Measurements from ENCODE around the gene DPP10. TPM values are rescaled to one million over a fixed set of nuclear protein-coding genes. Genes with fewer than 3 reads are reported as not detected.

DPP10 gene
- total RNA-seq, 2 donors from 2014 or later, result 3.1 to 11.2 TPM

DNA sequence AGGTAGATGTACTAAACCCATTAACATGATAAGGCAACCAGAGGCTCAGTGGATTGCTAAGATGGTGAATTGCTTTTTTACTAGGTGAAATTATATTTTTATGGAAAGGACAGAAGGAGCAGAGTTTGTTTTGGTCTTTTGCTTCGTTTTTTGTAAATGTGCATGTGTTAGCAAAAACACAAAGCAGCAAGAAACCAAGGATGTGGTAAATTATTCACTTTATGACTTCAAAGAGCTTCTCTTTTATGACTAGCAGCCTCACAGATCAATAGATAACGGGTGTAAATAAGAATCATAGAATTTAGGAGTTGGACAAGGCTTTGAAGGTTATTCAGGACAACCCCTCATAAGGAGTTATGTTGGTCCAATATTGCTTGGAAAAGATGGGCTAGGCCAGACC is 615.0 kb downstream of the DPP10 start:
- no peak overlapping the region for H3K27ac ChIP-seq
- peaks cover 0 to 4% (median 0%) of the 10 kb centered on the region in 3 donors for H3K9me3 ChIP-seq
- no peaks in the 10 kb centered on the region for H3K4me1 ChIP-seq
- DNase-seq (no peak), ATAC-seq (no peak)
- H3K4me3 ChIP-seq, result no peak overlapping the region
- TF ChIP-seq CTCF (IDR thresholded peaks at IDR 0.05), result no peak
- TF ChIP-seq POLR2A (IDR thresholded peaks at IDR 0.05), result no peak
- intact Hi-C loops (cut with DNase I), result no loop called here
- H3K27me3 ChIP-seq, result no peaks in the 10 kb centered on the region
- 6 to 24% methylated on average over 2 of the region's 2 CpGs for WGBS, 2 donors
- no peaks in the 10 kb centered on the region for H3K36me3 ChIP-seq (replicated peaks in 1 of 2; ENCODE audit: insufficient read depth in 1 of 2, low read depth in 2 of 2)

GRCh38 chr2:115070002-115070401 is 627.6 kb downstream of the DPP10 start:
- Histone ChIP-seq H3K27ac (no peak overlapping the region), H3K9me3 (no peaks in the 10 kb centered on the region), H3K4me3 (no peak overlapping the region), H3K36me3 (replicated peaks in 1 of 2; ENCODE audit: insufficient read depth in 1 of 2, low read depth in 2 of 2) (no peaks in the 10 kb centered on the region), H3K4me1 (no peaks in the 10 kb centered on the region), H3K27me3 (no peaks in the 10 kb centered on the region)
- intact Hi-C loops (cut with DNase I), result no loop called here
- no peak for ATAC-seq
- DNase-seq, result no peak
- TF ChIP-seq POLR2A (IDR thresholded peaks at IDR 0.05) (no peak), CTCF (IDR thresholded peaks at IDR 0.05) (no peak)

DNA sequence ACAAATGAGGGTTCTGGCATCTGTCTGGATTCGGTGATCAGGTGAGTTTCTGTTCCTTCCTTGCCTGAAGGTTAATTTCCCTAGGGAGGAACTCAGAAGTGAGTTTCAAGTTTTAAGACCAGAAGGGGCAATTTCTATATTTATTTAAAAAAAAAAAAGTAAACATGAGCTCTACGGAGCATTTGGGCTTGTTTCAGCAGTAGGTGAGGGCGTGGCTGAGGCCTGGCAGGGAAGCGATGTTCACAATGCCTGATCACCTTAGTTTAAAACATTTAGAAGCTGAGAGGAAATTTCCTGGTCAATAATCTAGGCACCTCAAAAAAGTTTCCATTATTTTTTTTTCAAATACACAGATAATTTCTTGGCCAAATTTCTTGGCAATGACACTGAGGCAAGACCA is 629.1 kb downstream of the DPP10 start:
- H3K4me1 ChIP-seq, result no peaks in the 10 kb centered on the region
- H3K36me3 ChIP-seq (replicated peaks in 1 of 2; ENCODE audit: insufficient read depth in 1 of 2, low read depth in 2 of 2), result no peaks in the 10 kb centered on the region
- DNase-seq (no peak), ATAC-seq (no peak)
- H3K9me3 ChIP-seq, result no peaks in the 10 kb centered on the region
- H3K4me3 ChIP-seq, result no peak overlapping the region
- no peak for TF ChIP-seq CTCF (IDR thresholded peaks at IDR 0.05)
- WGBS, 2 donors, result 65% methylated on average over 4 of the region's 4 CpGs
- H3K27ac ChIP-seq, result no peak overlapping the region
- no peaks in the 10 kb centered on the region for H3K27me3 ChIP-seq
- intact Hi-C loops (cut with DNase I), result no loop called here

GRCh38 chr2:115075800-115076199 is 633.4 kb downstream of the DPP10 start:
- no peaks in the 10 kb centered on the region for H3K4me1 ChIP-seq
- intact Hi-C loops (cut with DNase I), result no loop called here
- H3K9me3 ChIP-seq, result no peaks in the 10 kb centered on the region
- TF ChIP-seq POLR2A (IDR thresholded peaks at IDR 0.05) (no peak), CTCF (IDR thresholded peaks at IDR 0.05) (no peak)
- 79% methylated on average over 2 of the region's 2 CpGs for whole genome bisulfite sequencing, 2 donors
- no peaks in the 10 kb centered on the region for H3K27me3 ChIP-seq
- H3K36me3 ChIP-seq (replicated peaks in 1 of 2; ENCODE audit: insufficient read depth in 1 of 2, low read depth in 2 of 2), result no peaks in the 10 kb centered on the region
- DNase-seq (no peak), ATAC-seq (no peak)
- no peak overlapping the region for H3K27ac ChIP-seq
- H3K4me3 ChIP-seq, result no peak overlapping the region

GRCh38 chr2:115077626-115078025 is 635.2 kb downstream of the DPP10 start:
- H3K9me3 ChIP-seq, result no peaks in the 10 kb centered on the region
- H3K27me3 ChIP-seq, result no peaks in the 10 kb centered on the region

More at GRCh38 chr2:115077626-115078025, 635.2 kb downstream of the DPP10 start:
- ATAC-seq (no peak), DNase-seq (no peak)
- H3K36me3 ChIP-seq (replicated peaks in 1 of 2; ENCODE audit: insufficient read depth in 1 of 2, low read depth in 2 of 2), result no peaks in the 10 kb centered on the region
- TF ChIP-seq POLR2A (IDR thresholded peaks at IDR 0.05) (no peak), CTCF (IDR thresholded peaks at IDR 0.05) (no peak)
- H3K27ac ChIP-seq, result no peak overlapping the region
- H3K4me1 ChIP-seq, result no peaks in the 10 kb centered on the region
- no peak overlapping the region for H3K4me3 ChIP-seq
- intact Hi-C loops (cut with DNase I), result no loop called here
- WGBS, 2 donors, result 33 to 47% methylated on average over 1 of the region's 1 CpG

Data from body of pancreas (tissue), 4 donors.